AG08395 (cell line): ENCODE data around the gene SDK2.

Experiments used
- DNase-seq: peaks from one replicate; pipeline ENCODE4 v3.0.0; 2012; ENCODE audit warnings: mixed read lengths, low spot score

The SDK2 gene

DNA sequence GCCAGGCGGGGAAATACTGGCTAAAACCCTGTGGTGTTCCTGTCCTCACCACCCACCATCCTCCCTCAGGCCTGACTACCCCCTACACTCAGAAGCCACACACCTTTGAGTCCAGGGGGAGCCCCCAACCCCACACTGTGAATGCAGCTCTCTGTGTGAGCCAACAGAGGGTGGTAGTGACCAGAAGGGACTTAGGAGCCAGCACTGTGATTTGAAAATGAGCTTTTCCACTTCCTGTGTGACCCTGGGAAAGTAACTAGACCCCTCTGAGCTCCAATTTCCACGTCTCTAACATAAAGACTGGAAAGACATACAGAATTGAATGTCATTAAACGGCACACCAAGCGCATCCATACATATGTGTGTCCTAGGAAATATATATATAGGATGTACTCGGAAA lies 58.7 kb downstream of the SDK2 start:
- DNase-seq = no peak

DNA sequence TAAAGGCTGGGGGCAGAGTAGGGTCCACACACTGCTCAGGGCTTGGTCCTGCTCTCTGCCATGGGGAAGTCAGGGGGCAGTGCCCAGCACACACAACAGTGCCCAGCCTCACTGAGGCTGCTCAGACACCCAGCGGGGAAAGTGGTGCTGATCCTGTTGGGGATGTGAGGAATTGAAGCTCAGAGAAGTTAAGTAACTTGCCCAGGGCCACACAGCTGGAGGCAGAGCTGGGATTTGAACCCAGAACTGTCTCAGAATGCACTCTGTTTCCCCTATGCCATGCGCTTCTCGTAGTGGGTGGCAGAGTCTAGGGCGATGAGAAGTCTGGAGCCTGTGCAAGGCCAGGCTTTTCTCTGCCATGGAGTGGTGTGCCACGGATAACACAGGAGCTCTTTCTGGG lies 59.3 kb downstream of the SDK2 start:
- no peak for DNase-seq

DNA sequence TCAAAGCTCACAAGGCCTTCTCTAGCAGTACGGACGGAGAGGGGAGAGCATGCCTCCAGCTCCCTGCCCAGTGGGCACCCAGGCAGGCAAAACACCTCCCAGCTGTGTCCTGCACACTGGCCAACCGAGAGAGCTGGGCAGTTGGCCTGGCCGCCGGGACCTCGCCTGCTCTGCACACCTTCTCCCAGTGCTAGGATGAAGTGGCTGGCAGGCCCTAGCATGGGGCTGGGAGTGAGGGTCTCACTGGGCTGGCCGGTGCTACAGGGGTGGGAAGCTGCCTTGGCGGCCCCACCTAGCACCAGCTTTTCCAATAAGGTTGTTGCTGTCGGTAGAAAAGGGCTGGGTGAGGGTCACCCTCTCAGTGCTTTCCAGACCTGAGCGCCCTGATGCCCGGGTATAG lies 60.2 kb downstream of the SDK2 start:
- no peak for DNase-seq

DNA sequence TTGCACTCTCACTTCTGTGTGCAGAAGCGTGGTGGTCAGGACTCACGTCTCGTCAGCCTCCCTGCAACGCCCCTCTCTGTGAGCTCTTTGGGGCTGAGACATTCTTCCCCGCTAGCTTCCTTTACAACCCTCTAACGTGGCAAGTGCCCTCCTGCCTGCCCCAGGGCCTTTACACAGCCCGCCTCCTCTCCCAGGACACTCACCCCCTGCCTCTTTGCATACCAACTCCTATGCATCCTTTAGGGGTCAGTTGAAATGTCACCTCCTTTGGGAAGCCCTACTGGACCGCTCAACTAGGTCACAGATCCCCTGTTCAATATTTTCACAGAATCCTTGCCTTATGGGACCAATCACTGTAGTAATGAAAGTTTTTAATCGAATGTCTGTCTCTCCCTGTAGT lies 61.4 kb downstream of the SDK2 start:
- DNase-seq = no peak

DNA sequence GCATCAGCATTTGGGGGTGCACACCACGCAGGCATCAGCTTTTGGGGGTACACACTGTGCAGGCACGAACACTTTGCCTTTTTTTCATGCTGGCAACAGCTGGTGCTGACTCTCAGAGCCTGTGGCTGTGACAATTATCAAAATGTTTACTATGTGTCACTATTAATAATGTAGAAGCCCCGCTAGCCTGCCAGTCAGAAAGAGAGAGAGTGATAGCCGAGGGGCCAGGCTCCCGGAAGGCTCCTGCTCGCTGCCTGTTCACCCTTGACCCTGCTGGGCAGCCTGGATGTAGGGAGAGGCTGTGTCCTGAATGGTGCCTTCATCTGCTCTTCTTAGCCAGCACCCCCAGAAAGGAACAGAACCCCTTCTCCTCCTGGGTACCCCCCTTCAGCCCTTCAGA lies 61.9 kb downstream of the SDK2 start:
- DNase-seq = no peak

DNA sequence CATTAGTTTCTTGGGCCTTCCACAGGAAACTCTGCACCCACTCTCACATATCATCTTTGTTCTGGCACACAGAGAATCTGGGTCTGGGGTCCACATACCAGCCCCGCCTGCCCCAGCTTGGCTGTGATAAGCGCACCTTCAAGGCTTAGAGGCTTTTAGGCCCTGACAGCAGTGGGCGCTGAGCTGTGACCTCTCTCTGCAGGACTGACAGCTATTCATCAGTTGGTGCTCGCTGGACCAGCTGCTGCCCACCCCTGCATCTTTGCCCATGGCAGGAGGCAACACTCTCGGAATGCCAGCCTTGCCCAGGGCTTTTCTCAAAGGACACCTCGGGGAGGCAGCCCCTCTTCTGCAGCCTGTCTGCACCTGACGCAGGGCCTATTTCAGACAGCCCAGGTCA lies 62.9 kb downstream of the SDK2 start:
- DNase-seq = no peak

DNA sequence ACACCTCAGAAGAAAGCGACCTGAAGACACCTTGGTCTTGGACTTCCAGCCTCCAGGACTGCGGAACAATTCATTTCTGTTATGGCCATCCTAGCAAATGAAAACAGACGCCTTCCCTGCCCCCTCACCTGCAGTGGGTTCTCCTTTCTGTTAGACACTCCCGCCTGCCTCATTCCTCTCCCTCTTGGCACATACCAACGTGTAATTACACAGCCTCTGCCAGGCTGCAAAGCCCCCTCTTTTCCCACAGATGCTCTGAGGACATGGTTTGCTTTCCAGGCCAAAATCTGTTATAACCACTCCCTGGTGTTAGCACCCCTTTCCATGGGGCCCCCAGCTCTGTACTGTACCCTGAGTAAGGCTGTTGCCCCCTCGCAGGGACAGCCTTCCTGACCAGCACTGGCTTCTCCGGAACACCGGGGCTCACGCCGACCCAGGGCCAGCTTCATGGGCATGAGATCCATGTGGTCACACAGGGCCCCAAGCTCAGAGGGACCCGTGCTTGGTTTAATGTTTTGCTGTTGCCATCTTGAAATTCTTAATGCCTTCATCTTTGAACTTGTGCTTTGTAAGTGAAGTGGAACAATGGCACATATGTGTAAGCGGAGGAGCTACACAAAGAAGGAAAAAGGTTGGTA lies 64.1 kb downstream of the SDK2 start:
- no peak for DNase-seq

DNA sequence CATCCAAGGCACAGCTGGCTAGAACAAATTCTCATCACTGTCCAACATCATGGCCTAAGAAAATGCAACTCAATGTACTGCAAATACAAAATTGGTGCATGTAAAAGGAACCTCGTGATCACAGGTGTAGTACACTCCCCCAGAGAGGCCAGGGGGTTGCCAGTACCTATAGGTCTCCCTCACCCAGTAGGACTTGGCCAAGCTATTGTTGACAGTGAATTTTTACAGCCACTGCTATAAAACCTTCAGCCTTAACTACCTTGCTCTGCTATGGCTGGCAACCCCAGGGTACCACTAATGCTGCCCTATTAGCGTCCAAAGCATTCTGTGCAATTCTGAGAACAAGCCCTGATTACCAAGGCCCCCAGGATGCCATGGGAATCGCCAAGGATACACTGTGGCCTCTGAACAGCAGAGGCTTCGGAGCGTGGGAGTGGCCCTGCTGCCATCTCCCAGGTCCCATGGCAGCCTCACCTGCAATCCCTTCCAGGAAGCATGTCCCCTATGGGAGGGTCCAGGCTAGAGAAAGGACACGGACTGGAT lies 67.6 kb downstream of the SDK2 start:
- DNase-seq = no peak

DNA sequence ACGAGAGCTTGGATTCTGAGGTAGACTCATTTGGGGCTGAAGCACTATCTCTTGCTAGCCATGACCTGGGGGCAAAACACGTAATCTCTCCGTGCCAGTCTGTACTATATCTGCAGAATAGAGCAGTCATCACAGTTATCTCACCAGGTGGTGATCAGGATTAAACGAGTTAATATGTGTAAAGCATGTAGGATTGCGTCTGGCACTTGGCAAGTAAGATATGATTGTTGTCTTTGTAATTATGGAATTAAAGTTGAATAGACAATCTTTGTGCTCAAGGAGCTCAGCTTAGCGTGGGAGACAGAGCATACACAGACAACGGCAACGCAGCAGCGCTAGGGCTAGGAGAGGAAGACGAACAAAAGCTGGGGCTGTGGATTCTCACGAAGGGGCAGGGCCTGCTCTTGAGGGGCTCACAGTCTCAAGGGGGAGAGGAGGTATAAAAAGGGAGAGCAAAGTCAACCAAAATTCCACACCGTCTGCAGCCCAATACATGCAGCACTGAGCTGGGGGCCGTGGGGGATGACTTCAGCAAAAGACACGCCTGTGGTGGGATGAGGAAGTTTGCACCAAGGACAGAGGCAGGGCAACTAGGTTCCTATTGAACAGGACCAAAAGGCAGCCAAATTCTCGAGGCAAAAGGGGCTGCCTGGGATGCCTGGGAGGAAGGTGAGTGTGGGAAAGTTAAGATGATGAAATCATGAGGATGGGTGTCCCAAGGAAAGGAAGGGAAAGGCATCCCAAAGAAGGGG lies 68.6 kb downstream of the SDK2 start:
- DNase-seq = no peak

DNA sequence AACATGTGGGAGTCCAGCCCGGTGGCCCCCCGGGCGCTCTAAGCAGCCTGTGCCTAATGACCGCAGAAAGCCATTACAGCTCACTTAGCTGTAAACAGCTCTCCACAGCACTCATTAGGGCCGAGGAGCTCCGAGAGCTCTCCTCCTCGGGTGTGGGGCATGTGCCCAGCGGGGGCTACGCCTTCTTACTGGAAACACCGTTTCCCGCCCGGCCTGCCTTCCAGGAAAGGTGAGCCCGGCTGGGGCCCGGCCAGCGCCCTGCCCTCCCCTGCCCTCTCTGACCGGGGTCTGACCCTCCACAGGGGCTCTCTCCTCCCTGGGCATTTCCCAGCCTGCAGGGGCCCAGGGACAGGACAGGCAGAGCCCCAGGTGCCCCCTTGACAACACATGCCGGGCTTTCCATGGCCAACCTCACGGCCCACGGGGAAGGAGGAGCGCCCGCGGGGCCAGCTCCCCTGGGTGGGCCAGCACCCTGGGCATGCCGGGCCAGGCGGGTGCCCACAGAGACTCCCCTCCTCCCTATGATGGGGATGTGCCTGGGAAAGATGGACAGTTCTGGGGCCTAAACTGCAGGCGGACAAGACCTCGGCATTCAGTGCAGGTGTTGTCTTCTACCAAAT lies 72.6 kb downstream of the SDK2 start:
- DNase-seq = no peak

DNA sequence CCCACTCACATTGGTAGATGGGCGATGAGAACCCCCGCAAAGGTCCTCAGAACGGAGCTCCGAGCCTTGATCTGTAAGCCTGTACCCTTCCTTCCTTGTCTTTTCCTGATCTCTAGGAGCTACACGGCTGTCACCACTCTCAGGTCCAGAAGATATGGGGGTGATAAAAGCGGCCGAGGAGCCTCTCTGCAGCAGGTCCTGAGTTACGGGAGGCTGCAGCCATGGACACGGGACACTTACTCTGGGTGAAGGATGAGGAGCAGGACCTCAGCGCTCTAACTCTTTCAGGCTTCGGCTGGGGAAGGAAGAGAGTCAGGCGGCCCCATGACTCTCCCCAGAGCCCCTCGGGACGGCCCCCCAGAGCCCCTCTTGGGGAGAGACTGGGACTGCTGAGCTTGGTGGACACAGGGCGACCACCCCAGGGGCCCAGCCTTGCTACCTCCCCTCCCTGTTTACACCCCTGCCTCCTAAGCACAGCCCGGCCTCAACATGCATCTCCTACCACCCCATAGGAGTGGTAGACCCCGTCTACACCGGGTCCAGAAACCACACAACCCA lies 74.4 kb downstream of the SDK2 start:
- no peak for DNase-seq

DNA sequence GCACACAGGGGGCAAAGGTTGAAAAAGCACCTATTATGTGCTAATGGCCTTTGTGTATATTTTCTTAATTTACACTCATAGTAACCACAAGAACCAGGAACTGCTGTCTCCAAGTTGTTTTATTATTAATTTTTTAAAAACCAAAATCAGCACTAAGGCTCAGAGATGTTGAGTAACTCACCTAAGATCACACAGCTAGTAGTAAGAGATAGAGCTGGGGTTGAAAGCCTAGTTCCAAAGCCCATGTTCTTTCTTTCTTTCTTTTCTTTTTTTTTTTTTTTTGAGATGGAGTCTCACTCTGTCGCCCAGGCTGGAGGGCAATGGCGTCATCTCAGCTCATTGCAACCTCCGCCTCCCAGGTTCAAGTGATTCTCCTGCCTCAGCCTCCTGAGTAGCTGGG lies 75.3 kb downstream of the SDK2 start:
- DNase-seq = no peak

DNA sequence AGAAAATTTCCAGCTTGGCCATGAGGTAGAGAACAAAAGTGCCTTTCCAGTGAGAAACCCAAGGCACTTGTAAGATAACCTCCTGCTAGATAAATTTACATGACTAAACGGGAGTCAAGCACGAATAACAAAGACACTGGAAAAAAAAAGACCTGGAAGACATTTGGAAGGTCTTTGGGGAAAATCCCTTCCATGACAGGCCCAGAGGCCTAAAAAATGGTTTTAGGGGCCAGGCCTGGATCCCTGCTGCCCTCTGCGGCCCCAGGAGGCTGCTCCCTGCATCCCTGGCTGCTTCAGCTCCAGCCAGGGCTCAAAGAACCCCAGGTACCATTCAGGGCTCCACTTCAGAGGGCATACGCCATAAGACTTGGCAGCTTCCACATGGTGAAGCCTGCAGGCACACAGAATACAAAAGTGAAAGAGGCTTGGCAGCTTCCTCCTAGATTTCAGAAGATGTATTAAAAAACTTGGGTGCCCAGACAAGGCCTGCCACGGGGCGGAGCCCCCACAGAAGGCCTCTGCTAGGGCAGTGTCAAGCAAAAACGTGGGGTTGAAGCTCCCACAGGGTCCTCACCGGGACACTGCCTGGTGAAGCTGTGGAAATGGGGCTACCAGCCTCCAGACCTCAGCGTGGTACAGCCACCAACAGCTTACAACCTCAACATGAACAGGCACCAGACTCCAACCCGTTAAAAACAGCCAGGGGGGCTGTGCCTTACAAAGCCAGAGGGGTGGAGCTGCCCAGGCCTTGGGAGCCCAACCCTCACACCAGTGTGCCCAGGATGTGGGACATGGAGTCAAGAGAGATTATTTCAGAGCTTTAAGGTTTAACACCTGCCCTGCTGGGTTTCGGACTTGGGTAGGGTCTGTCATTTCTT lies 77.1 kb downstream of the SDK2 start:
- no peak for DNase-seq

DNA sequence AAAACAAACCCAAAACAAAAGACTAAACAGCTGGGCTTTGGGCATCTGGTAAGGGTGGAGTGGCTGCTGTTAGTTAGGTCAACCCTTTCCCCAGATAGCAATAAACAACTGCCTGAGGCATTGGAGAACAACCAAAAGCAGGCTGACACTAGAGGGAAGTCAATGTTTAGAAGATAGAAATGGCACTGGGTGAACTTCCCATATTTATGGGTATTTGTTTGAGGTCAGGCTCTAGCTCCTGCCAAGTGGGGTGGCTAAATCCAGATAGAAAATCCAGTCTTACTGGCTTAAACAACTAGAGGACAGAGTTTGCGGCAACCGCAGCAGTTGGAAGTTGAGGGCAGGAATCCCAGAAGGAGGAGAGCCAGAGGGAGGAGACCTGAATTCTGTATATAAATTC lies 79.4 kb downstream of the SDK2 start:
- peak; percentile 65 for DNase-seq

DNA sequence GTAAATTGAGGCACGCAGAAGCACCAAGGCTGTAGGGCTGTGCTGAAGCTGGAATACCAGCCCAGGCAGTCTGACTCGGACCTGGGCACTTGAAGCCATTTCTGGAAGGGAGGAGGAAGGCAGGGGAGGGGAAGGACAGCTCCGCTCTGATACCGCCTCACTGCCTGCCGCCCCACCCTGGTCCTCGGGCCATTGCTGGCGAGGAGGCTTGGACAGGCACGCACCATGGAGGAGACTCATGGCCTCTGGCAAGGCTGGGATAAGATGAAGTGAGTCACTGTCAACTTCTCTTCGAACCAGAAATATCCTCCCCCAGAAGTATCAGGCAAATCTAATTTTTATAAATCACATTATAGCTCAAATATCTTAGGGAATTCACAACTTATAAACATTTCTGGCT lies 81.3 kb downstream of the SDK2 start:
- DNase-seq = peak; percentile 62

DNA sequence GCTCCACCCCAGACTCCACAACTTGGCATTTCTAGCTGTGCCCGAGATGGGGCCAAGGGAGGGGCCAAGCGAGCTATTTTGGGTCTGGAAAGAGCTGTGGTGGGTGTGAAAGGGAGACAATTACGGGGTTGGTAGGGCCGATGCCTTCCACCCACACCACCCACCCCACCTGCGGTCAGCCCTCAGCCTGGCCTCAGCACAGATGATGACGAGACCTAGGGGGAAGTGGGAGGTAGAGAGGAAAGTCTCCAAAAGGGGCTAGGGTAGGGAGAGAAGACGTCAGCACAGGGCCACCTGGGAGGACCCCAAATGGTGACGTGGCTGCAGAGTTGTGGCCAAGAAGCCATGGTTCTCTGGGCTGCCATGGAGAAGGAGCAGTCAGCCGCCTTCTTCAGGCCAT lies 83.1 kb downstream of the SDK2 start:
- DNase-seq = no peak

DNA sequence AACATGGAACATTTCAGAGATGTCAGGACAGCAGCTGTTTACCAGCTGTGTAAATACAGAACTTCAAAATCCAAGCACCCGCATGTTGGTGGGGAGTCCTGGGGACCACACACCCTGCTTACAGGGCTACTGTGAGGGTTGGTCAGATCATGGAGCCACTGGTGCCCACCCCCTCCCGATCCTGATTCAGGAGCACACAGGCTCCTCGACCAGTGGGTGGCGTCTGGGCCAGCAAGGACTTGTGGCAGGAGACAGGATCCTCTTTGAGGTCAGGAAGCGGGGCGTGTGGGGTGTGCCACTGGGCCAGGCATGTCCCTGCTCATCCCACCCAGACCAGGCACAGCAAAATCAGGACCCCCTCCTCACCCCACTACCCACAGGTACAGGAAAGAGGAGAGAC lies 83.6 kb downstream of the SDK2 start:
- DNase-seq = no peak

DNA sequence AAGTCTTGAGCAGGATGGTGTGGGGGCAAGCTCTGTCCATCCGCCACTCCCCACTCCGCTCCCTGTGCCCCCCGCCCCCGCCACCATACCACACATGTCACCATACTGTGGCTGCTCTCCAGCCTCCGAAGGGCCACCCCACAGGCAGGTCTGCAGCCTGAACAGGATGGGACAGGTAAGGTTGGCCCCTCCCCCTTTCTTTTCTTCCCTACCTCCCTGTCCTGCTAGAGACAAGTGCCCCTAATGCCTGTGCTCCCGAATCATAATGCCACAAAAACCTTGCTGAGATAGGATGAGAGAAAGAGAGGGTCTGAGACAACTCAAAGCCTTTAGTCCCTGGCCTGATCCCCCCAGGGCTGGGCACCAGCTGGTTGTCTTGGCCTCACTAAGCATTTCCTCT lies 84.7 kb downstream of the SDK2 start:
- no peak for DNase-seq

DNA sequence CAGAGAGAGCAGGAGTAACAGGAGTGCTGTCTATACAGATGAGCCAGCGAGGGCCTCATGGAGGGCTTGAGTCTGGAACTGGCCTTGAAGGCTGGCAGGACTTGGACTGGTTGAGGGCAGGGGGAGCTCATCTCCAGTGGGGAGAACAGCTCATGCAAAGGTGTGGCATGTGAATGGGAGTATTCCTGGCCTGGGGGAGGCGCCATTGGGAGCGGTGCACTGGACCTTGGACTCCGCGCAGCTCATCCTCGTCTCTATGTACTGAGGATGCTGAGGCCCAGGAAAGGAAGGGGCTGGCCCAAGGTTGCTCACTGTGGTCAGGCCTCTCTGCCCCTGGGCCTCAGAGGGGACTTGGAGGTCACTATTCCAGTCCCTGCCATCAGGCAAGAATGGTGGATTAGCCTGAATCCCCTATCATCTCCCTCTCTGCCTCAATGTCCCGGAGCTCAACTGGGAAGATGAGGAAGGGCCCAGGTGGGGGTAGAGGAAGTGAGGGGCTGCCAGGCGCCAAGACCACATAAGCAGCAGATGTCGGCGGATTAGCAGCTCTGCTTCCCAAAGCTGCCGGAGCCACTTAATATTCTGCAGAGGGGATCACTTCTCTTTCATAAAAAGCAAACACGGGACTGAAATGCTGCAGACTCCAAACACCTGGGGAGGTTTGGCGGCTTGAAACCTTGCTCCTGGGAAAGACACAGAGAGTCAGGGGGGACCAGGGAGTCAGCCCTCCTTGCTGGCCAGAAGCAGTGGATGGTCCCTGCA lies 88.9 kb downstream of the SDK2 start:
- no peak for DNase-seq

DNA sequence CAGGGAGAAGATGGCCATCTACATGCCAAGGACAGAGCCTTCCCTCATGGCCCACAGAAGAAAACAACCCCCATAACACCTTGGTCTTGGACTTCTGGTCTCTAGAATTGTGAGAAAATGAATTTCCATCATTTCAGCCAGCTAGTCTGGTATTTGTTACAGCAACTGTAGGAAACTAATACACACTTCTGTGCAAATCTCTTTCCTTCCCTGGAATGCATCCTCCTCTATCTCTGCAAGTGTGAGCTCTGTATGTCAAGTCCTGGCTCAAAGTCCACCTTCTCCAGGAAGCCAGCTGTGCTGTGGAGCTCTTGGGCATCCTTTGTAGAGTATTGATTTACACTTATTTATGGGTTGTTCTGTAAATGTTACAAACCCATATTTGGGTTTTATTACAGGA lies 89.7 kb downstream of the SDK2 start:
- DNase-seq = no peak

DNA sequence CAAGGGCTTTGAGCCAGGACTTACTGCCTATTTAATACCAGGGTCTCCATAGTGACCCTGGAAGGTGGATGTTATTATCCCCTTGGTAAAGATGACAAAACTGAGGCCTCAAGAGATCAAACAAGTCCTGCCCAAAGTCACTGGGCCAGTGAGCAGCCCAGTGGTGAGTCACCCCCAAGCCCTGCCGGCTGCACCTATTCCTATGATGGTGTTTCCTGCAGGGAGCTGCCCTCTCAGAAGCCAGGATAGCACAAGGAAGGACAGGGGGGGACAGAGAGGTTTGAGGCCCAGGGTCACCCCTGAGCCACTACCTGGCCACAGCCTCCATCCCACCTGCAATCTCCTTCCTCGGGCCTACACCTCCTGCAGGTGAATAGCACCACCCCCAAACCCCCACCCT lies 90.9 kb downstream of the SDK2 start:
- DNase-seq = no peak
